Endothelial cell of umbilical vein (primary cell): ENCODE data around the gene SERPINB13.

Source experiments
- CTCF ChIP-seq, 2 donors: IDR thresholded peaks; 1 replicate in 1 of 2; 2 replicates in 1 of 2; pipeline ENCODE4 v1.5.1; 2011; ENCODE audit warnings: low read length in 2 of 2, mild to moderate bottlenecking in 2 of 2, moderate library complexity in 2 of 2, control low read depth in 1 of 2, inconsistent platforms in 1 of 2, low read depth in 1 of 2; ENCODE audit not compliant: insufficient read depth in 1 of 2; ENCODE audit errors: extremely low read depth in 1 of 2
- EZH2 ChIP-seq: IDR thresholded peaks from 2 replicates; pipeline ENCODE4 v1.6.1; 2012; ENCODE audit warnings: borderline replicate concordance, low read depth, mild to moderate bottlenecking, moderate library complexity, low read length, inconsistent platforms; ENCODE audit not compliant: severe bottlenecking
- JUN ChIP-seq: IDR thresholded peaks from 2 replicates; pipeline ENCODE4 v1.6.1; 2011; ENCODE audit warnings: borderline replicate concordance, low read depth; ENCODE audit not compliant: insufficient read length, insufficient read depth
- MAX ChIP-seq: IDR thresholded peaks from 2 replicates; pipeline ENCODE4 v1.6.1; 2011; ENCODE audit not compliant: insufficient read depth, insufficient read length

- TF ChIP-seq CTCF (IDR thresholded peaks at IDR 0.05; ENCODE audit: extremely low read depth in 1 of 2, insufficient read depth in 1 of 2, low read depth in 1 of 2, low read length in 2 of 2): no peak
- TF ChIP-seq JUN: no peak
- no peak for TF ChIP-seq EZH2
- TF ChIP-seq MAX: no peak
Observed at GRCh38 chr18:63567276-63567675, 19.9 kb upstream of the SERPINB13 start.
